HK-2 (cell line): ENCODE measurements around the gene MAP3K21.

ENCODE experiments used
- DNase-seq: peaks from one replicate; pipeline ENCODE4 v3.0.0-alpha.2; 2018; ENCODE audit not compliant: unreplicated experiment

Gene MAP3K21

GRCh38 chr1:233327651-233328141 is at the start of gene MAP3K21:
Gene MAP3K21 (plus strand): TSS chr1:233327724. CDS start chr1:233328029, 305 bp downstream.
- DNase-seq = no peak

GRCh38 chr1:233278631-233279030 is 48.9 kb upstream of the MAP3K21 start:
- no peak for DNase-seq

- DNase-seq = no peak
Measured at GRCh38 chr1:233279971-233280370, 47.6 kb upstream of the MAP3K21 start.

- no peak for DNase-seq
Measured at GRCh38 chr1:233281711-233282581, 45.6 kb upstream of the MAP3K21 start.

GRCh38 chr1:233282582-233282886 is 45.0 kb upstream of the MAP3K21 start:
- no peak for DNase-seq

GRCh38 chr1:233289676-233290075 is 37.8 kb upstream of the MAP3K21 start:
- DNase-seq = no peak

- no peak for DNase-seq
Measured at GRCh38 chr1:233290396-233291034, 37.0 kb upstream of the MAP3K21 start.

- DNase-seq = no peak
Measured at GRCh38 chr1:233293556-233294446, 33.7 kb upstream of the MAP3K21 start.

- no peak for DNase-seq
Measured at GRCh38 chr1:233294913-233295236, 32.6 kb upstream of the MAP3K21 start.

- peak; percentile 77 for DNase-seq
Measured at GRCh38 chr1:233295237-233295974, 32.1 kb upstream of the MAP3K21 start, which contains the start of gene PCNX2. Gene PCNX2 (minus strand): TSS chr1:233295725. CDS start chr1:233295478, 247 bp downstream.

- DNase-seq = no peak
Measured at GRCh38 chr1:233295975-233296322, 31.6 kb upstream of the MAP3K21 start.

GRCh38 chr1:233299450-233299849 is 28.1 kb upstream of the MAP3K21 start:
- DNase-seq = no peak

GRCh38 chr1:233300326-233300725 is 27.2 kb upstream of the MAP3K21 start:
- DNase-seq = no peak

- DNase-seq = no peak
Measured at GRCh38 chr1:233304489-233305102, 22.9 kb upstream of the MAP3K21 start.

- DNase-seq = no peak
Measured at GRCh38 chr1:233313434-233314155, 13.9 kb upstream of the MAP3K21 start.

GRCh38 chr1:233315718-233316301 is 11.7 kb upstream of the MAP3K21 start:
- DNase-seq = no peak

GRCh38 chr1:233316473-233316872 is 11.1 kb upstream of the MAP3K21 start:
- DNase-seq = no peak

GRCh38 chr1:233319272-233319671 is 8.3 kb upstream of the MAP3K21 start:
- no peak for DNase-seq

GRCh38 chr1:233320023-233320422 is 7.5 kb upstream of the MAP3K21 start:
- no peak for DNase-seq

GRCh38 chr1:233323718-233324117 is 3.8 kb upstream of the MAP3K21 start:
- DNase-seq = no peak
